GM10248 (cell line): ENCODE data around the gene PAX7.

Experiments used
- CTCF ChIA-PET: fragments of 300-600 bp; sonication (Branson Sonifier 250); formaldehyde crosslinking; extraction: SDS; loops from one replicate; lab custom pipeline; 2021; ENCODE audit warnings: antibody characterized with exemption; lab: Yijun Ruan, JAX
- POLR2A ChIA-PET: fragments of 350-650 bp; sonication (Branson Sonifier 250); formaldehyde crosslinking; extraction: SDS; loops from one replicate; lab custom pipeline; 2020; ENCODE audit warnings: antibody characterized with exemption; lab: Yijun Ruan, JAX
- DNase-seq: peaks from one replicate; pipeline ENCODE4 v3.0.0; 2012; ENCODE audit errors: extremely low spot score
- TF ChIP-seq, protein P1 (sequence below): IDR thresholded peaks from 2 replicates; pipeline ENCODE4 v1.5.1; 2012; ENCODE audit warnings: mild to moderate bottlenecking, low read depth; ENCODE audit errors: extremely low read depth, missing control alignments, control extremely low read depth

PAX7 gene

DNA sequence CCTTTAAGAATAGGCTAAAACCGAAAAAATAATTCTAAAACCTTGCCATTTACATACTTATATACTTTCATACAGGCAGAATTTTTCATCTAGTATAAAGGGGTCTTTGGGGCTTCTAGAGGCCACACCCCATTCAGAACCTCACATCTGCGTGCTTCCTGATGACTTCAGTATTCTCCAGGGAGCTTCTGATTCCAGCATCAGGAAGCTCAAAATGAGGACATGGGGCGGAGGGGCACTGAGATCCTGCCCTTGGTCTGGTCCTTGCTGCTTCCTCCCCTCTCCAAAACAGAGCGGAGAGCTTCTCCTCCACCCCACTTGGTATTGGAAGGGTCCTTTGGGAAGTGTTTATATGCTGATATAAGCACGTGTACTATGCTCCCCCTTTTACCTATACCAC is 13.8 kb downstream of the PAX7 start:
- no peak for DNase-seq
- ChIA-PET POLR2A (no interaction called here), CTCF (no interaction called here)
- TF ChIP-seq, protein P1, sequence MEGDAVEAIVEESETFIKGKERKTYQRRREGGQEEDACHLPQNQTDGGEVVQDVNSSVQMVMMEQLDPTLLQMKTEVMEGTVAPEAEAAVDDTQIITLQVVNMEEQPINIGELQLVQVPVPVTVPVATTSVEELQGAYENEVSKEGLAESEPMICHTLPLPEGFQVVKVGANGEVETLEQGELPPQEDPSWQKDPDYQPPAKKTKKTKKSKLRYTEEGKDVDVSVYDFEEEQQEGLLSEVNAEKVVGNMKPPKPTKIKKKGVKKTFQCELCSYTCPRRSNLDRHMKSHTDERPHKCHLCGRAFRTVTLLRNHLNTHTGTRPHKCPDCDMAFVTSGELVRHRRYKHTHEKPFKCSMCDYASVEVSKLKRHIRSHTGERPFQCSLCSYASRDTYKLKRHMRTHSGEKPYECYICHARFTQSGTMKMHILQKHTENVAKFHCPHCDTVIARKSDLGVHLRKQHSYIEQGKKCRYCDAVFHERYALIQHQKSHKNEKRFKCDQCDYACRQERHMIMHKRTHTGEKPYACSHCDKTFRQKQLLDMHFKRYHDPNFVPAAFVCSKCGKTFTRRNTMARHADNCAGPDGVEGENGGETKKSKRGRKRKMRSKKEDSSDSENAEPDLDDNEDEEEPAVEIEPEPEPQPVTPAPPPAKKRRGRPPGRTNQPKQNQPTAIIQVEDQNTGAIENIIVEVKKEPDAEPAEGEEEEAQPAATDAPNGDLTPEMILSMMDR = no peak

DNA sequence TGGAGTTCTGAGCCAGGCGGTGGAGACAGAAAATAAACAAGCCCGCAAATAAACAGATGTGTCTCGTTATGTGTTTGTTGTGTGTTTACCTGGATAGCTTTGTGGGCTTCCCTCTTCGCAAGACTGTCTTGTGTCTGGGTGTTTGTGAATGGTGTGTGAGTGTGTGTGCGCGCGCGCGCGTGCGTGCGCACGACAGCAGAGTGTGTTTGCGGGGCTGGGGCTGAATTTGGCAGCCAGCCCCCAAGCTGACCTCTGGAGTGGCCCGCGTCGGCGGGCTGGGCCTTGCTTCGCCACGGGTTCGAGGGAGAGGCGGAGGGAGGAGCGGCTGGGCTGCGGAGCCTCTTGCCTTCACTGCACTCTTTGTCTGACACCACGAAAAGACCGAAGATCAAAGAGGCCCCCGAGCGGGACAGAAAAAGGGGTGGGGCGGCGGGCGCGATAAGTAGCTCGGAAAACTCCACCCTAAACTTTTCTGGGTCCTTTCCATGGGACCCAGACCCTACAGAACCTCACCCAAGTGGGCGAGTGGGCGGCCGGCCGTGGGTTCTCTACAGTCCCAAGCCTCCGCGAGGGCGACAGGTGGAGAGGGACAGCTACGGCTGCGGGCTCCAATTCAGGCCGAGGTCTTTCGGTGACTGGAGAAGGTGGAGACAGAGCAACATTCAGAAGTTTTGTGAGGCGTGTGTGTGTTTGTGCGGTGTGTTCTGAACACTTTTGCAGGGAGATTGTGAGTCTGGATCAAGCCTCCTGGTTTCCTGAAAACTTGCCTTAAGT is 14.5 kb downstream of the PAX7 start:
- no peak for DNase-seq
- CTCF ChIA-PET = no interaction called here
- TF ChIP-seq, protein P1 = no peak
- POLR2A ChIA-PET = no interaction called here

DNA sequence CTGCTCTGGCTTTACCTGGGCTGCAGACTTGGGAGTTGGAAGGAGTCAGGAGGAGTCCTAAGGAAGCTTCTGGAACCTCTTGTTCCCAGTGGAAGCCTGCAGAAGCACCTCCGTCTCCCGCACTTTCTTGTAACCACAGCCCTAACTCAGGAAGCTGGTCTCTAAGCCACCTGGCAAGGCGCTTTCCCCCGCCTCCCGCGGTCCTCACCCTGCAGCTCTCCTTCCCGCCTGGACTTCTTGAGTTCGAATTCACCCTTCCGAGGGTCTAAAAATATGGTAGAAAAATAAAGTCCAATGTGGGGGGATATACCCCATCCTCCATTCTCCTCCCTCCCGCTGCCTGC is 15.1 kb downstream of the PAX7 start:
- CTCF ChIA-PET = no interaction called here
- TF ChIP-seq, protein P1 = no peak
- DNase-seq = no peak
- POLR2A ChIA-PET = no interaction called here

DNA sequence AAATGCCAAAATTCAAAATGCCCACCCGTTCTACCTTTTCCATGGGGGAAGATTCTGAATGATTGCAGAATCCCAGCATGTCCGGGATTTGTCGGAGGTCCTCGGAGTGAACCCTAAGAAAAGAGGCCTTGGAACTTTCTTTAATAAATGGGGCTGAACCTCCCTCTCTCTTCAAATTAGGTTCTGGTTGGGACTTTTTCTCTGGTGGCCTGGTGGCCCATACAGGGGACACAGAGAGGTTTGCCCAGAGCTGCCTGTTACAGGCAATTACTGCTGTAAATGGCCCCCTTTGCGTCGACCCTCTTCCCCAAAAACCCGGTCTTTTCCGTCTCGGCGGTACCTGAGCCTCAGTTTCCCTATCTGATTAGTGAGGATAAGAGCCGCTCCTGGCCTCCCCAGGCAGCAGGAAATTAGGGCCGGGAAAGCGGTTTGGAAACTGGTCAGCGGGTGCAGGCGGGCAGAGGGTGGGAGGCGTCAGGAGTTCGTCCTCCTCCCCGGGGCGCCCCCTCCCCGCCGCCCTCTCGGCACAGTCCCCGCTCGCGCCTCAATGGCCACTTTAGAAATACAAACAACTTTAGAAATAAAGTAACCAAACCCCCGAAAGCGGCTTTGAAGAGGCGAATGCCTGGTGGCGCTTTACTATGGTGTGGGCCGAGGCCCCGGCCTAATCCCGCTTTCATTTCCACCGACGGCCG is 15.6 kb downstream of the PAX7 start:
- DNase-seq = no peak
- CTCF ChIA-PET = no interaction called here
- POLR2A ChIA-PET = no interaction called here
- TF ChIP-seq, protein P1 = no peak

DNA sequence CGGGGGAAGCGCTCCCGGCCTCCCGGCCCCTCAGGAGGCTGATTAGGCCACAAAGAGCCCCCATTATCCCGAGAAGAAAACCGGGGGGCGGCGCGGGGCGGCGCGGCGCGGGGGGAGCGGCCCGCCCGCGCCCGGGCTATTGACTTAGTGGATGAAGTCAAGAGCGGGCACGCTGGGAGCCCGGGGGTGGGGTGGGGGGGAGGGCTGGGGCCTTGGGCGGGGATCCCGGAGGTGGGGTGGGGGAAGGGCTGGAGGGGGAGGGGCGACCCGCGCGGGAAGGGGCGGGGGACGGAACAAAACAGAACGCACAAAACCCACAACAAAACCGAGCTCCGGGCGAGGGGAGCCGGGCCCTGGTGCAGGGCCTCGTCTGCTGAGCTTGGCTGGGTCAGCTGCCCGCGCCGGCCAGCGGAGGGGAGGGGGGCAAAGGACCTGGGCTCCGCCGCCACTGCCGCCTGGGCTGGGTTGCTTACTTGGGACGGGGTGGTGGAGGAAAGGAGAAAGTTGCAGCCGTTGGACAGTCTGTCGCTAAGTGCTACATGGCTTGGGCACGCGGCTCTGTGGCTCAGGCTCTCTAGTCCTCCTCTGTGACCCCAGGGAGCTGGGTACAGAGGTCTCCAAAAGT is 16.3 kb downstream of the PAX7 start:
- POLR2A ChIA-PET = no interaction called here
- CTCF ChIA-PET = no interaction called here
- DNase-seq = no peak
- TF ChIP-seq, protein P1 = no peak

DNA sequence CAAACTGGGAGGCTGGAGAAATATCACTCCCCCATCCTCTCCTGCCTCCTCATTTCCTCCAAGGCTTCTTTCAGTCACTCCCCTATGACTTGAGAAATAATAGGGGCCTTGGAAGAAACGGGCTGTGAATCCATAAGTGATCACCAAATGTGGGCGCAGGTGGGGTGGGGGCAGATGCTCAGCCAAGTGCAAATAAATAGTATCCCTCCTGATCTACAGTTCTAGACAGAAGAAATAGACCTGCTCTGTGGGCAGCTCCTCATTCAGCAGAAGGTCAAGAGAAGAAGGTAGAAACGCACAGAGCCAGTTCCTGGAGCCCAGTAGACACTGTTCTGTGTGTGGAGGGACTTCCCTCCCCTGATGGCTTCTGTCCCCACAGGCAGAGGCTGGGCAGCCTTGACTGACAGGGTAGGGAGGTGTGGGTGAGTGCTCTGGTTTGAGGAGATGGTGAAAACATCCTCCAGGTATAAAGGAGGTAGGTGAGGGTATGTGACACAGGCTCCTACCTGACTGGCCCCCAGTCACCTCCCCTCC is 17.1 kb downstream of the PAX7 start:
- TF ChIP-seq, protein P1 = no peak
- CTCF ChIA-PET = no interaction called here
- DNase-seq = no peak
- POLR2A ChIA-PET = no interaction called here
